IMR-90 (cell line): Measurements from ENCODE around the gene ULK1. TPM values are rescaled to one million over a fixed set of nuclear protein-coding genes. Genes with fewer than 3 reads are reported as not detected.

Experiments used
- ATAC-seq: fragments of 200-7000 bp; cut with Tn5 transposase; 2 replicates; pipeline ENCODE4 v1.9.1; 2020; ENCODE audit warnings: low read depth, mild to moderate bottlenecking, moderate library complexity
- BruUV-seq: library from RNA; stranded (reverse); fragments of 400-500 nt; replicated peaks from 2 replicates; lab custom pipeline; 2021; lab: Mats Ljungman, UMichigan
- CTCF ChIA-PET: fragments of 300-600 bp; formaldehyde crosslinking; extraction: SDS; loops from one replicate; lab custom pipeline; 2021; ENCODE audit warnings: antibody characterized with exemption; lab: Yijun Ruan, JAX
- POLR2A ChIA-PET: fragments of 300-600 bp; sonication (Branson Sonifier 250); formaldehyde crosslinking; loops from one replicate; lab custom pipeline; 2022; ENCODE audit warnings: antibody characterized with exemption; ENCODE audit not compliant: unreplicated experiment; lab: Charles Lee
- DNase-seq: peaks from one replicate; pipeline ENCODE4 v3.0.0; 2013
- H2AFZ ChIP-seq: replicated peaks from 2 replicates; pipeline ENCODE3; 2013; ENCODE audit warnings: low read length, mild to moderate bottlenecking; ENCODE audit not compliant: poor library complexity
- H2AK5ac ChIP-seq: 2 replicates; pipeline ENCODE4 v1.6.1; 2013; ENCODE audit warnings: low read depth, low read length, inconsistent platforms
- H2AK9ac ChIP-seq: replicated peaks from 2 replicates; pipeline ENCODE3; 2013; ENCODE audit warnings: mild to moderate bottlenecking, low read depth, low read length, moderate library complexity; ENCODE audit not compliant: poor library complexity
- H2BK120ac ChIP-seq: 2 replicates; pipeline ENCODE4 v1.6.1; 2013; ENCODE audit warnings: low read depth, low read length, inconsistent platforms
- H2BK15ac ChIP-seq: 3 replicates; pipeline ENCODE4 v1.6.1; 2013; ENCODE audit warnings: low read depth, low read length, inconsistent platforms
- H2BK20ac ChIP-seq: 2 replicates; pipeline ENCODE4 v1.6.1; 2013; ENCODE audit warnings: low read depth, mild to moderate bottlenecking, inconsistent platforms, low read length, moderate library complexity
- H2BK5ac ChIP-seq: 2 replicates; pipeline ENCODE4 v1.6.1; 2013; ENCODE audit warnings: mild to moderate bottlenecking, low read depth, low read length, inconsistent platforms; ENCODE audit not compliant: poor library complexity, severe bottlenecking
- H3K14ac ChIP-seq: replicated peaks from 2 replicates; pipeline ENCODE4 v1.6.1; 2013; ENCODE audit warnings: low read depth, low read length, inconsistent platforms
- H3K18ac ChIP-seq: 2 replicates; pipeline ENCODE4 v1.6.1; 2013; ENCODE audit warnings: low read depth, low read length, control low read depth
- H3K23ac ChIP-seq: 2 replicates; pipeline ENCODE4 v1.6.1; 2013; ENCODE audit warnings: low read depth, low read length, inconsistent platforms
- H3K27ac ChIP-seq: 2 replicates; pipeline ENCODE4 v1.5.1; 2013; ENCODE audit warnings: mild to moderate bottlenecking, control low read depth, low read length; ENCODE audit not compliant: insufficient read depth
- H3K27me3 ChIP-seq: 2 replicates; pipeline ENCODE4 v1.6.1; 2013; ENCODE audit warnings: low read length; ENCODE audit not compliant: control insufficient read depth, insufficient read depth
- H3K36me3 ChIP-seq: 2 replicates; pipeline ENCODE4 v1.6.1; 2013; ENCODE audit warnings: low read length, mixed read lengths; ENCODE audit not compliant: control insufficient read depth, insufficient read depth
- H3K4ac ChIP-seq: 2 replicates; pipeline ENCODE4 v1.6.1; 2013; ENCODE audit warnings: low read depth, low read length, inconsistent platforms
- H3K4me1 ChIP-seq: 2 replicates; pipeline ENCODE4 v1.6.1; 2013; ENCODE audit warnings: low read length, mixed read lengths; ENCODE audit not compliant: control insufficient read depth, insufficient read depth
- H3K4me2 ChIP-seq: 2 replicates; pipeline ENCODE4 v1.6.1; 2013; ENCODE audit warnings: low read depth, mild to moderate bottlenecking, control low read depth, low read length, moderate library complexity
- H3K4me3 ChIP-seq: 2 replicates; pipeline ENCODE4 v1.5.1; 2013; ENCODE audit warnings: low read depth, mild to moderate bottlenecking, control low read depth, low read length, moderate library complexity; ENCODE audit not compliant: insufficient read depth
- H3K56ac ChIP-seq: 2 replicates; pipeline ENCODE4 v1.6.1; 2013; ENCODE audit warnings: low read length, inconsistent platforms; ENCODE audit not compliant: insufficient read depth; ENCODE audit errors: extremely low read depth
- H3K79me1 ChIP-seq, 2 experiments: 2 replicates each; pipeline ENCODE4 v1.6.1; 2013; ENCODE audit warnings: low read length in 2 of 2, inconsistent platforms in 1 of 2, low read depth in 1 of 2
- H3K9ac ChIP-seq: 2 replicates; pipeline ENCODE4 v1.6.1; 2013; ENCODE audit warnings: low read depth, low read length, control low read depth
- H3K9me1 ChIP-seq: 2 replicates; pipeline ENCODE4 v1.6.1; 2013; ENCODE audit warnings: low read length, inconsistent platforms; ENCODE audit not compliant: insufficient read depth
- H3K9me3 ChIP-seq: 2 replicates; pipeline ENCODE4 v1.6.1; 2013; ENCODE audit warnings: low read length; ENCODE audit not compliant: control insufficient read depth, insufficient read depth
- H4K20me1 ChIP-seq: 2 replicates; pipeline ENCODE4 v1.6.1; 2013; ENCODE audit warnings: low read length, inconsistent platforms; ENCODE audit not compliant: insufficient read depth
- H4K5ac ChIP-seq: 2 replicates; pipeline ENCODE4 v1.6.1; 2013; ENCODE audit warnings: mild to moderate bottlenecking, low read depth, low read length, control low read depth
- H4K8ac ChIP-seq, 2 experiments: 2 replicates each; pipeline ENCODE4 v1.6.1; 2013; ENCODE audit warnings: low read depth in 2 of 2, low read length in 2 of 2, control low read depth in 1 of 2, inconsistent platforms in 1 of 2
- H4K91ac ChIP-seq: 2 replicates; pipeline ENCODE4 v1.6.1; 2013; ENCODE audit warnings: low read depth, low read length, inconsistent platforms; ENCODE audit not compliant: insufficient read depth
- BHLHE40 ChIP-seq: fragments of 150-350 bp; IDR thresholded peaks from 2 replicates; pipeline ENCODE4 v1.6.1; 2016; ENCODE audit warnings: mild to moderate bottlenecking, low read depth, low read length
- FOS ChIP-seq: fragments of 150-350 bp; IDR thresholded peaks from 2 replicates; pipeline ENCODE4 v1.6.1; 2016; ENCODE audit warnings: low read depth, low read length
- NFE2L2 ChIP-seq: fragments of 150-350 bp; IDR thresholded peaks from 2 replicates; pipeline ENCODE4 v1.6.1; 2016; ENCODE audit warnings: low read depth, mild to moderate bottlenecking, low read length
- POLR2A ChIP-seq: IDR thresholded peaks from 2 replicates; pipeline ENCODE4 v1.6.1; 2012; ENCODE audit warnings: mild to moderate bottlenecking, low read depth, low read length
- SMC3 ChIP-seq: fragments of 150-350 bp; IDR thresholded peaks from 2 replicates; pipeline ENCODE4 v1.6.1; 2016; ENCODE audit warnings: low read depth, mild to moderate bottlenecking, antibody characterized with exemption, low read length, moderate library complexity
- WGBS, 2 experiments: methylation state at CpG; one replicate each; pipeline versions ENCODE4 v1.1.5 to v1.1.7; 2013; ENCODE audit warnings: missing lambda C conversion rate in 2 of 2; ENCODE audit not compliant: insufficient read length in 1 of 2; ENCODE audit errors: extremely low coverage in 2 of 2; 5-methylcytosine and 5-hydroxymethylcytosine counted together
- dilution Hi-C: fragments of 300-500 bp; cut with HindIII; formaldehyde crosslinking; loops from one replicate; pipeline ENCODE4 v1.14.3; 2018; ENCODE audit warnings: low sequenced_read_pairs; ENCODE audit not compliant: unreplicated experiment
- in situ Hi-C: fragments of 300-500 bp; cut with MboI; formaldehyde crosslinking; loops from 3 replicates; pipeline ENCODE4 v1.14.3; 2019; ENCODE audit warnings: low sequenced_read_pairs, inconsistent platforms, mixed read lengths
- intact Hi-C: fragments of 100-400 bp; cut with micrococcal nuclease; formaldehyde crosslinking; loops from 2 replicates; pipeline ENCODE4 v1.10.0; 2022
- polyA plus RNA-seq, 3 experiments: library from polyadenylated mRNA; depleted of rRNA; stranded (reverse); fragments of >200 nt; gene quantifications; 2 replicates each; pipeline ENCODE4 v1.2.3, GENCODE V29; 2012; ENCODE audit warnings: low replicate concordance in 1 of 3
- total RNA-seq: library from RNA; depleted of rRNA; stranded (reverse); fragments of >200 nt; gene quantifications from 2 replicates; pipeline ENCODE4 v1.2.3, GENCODE V29; 2012
- TF ChIP-seq, protein P1 (sequence below): fragments of 150-350 bp; IDR thresholded peaks from 2 replicates; pipeline ENCODE4 v1.6.1; 2016; ENCODE audit warnings: low read depth, mild to moderate bottlenecking, low read length, moderate library complexity, borderline replicate concordance

The ULK1 gene
- total and polyA plus RNA-seq, 2 of the 4 experiments (the other 2 are of a cell fraction): 1.8 to 19.2 TPM

DNA sequence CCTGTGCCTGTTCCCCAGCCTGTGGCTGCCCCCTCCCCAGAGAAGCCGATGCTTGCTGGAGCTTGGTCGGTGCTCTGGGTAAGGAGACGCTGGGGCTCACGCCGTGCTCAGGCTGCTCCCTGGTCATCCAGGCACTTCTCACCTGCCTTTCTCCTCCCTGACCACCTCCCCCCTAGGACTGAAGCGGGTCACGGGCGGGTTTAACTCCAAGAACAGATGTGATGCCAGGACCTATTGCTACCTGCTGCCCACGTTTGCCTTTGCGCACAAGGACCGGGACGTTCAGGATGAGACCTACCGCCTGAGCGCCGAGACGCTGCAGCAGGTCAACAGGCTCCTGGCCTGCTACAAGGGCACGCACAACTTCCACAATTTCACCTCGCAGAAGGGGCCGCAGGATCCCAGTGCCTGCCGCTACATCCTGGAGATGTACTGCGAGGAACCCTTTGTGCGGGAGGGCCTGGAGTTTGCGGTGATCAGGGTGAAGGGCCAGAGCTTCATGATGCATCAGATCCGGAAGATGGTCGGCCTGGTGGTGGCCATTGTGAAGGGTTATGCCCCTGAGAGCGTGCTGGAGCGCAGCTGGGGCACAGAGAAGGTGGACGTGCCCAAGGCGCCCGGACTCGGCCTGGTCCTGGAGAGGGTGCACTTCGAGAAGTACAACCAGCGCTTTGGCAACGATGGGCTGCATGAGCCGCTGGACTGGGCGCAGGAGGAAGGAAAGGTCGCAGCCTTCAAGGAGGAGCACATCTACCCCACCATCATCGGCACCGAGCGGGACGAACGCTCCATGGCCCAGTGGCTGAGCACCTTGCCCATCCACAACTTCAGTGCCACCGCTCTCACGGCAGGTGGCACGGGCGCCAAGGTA lies 46.9 kb downstream of the ULK1 start:
- Histone ChIP-seq H2AK9ac (peak overlapping the region; percentile 34), H4K20me1 (no peaks in the 10 kb centered on the region), H3K9me3 (no peaks in the 10 kb centered on the region), H2BK120ac (no peak overlapping the region), H3K27me3 (no peaks in the 10 kb centered on the region), H3K4me2 (no peak overlapping the region), H3K79me1 (peaks cover 0 to 7% of the 10 kb centered on the region in 2 experiments; a peak in 1 of 4 replicates), H2AFZ (no peak overlapping the region), H3K56ac (no peak overlapping the region), H2BK20ac (no peak overlapping the region), H2AK5ac (no peak overlapping the region), H3K36me3 (peaks cover 37% of the 10 kb centered on the region), H3K4me1 (no peaks in the 10 kb centered on the region), H3K14ac (no peak overlapping the region), H2BK15ac (no peak overlapping the region), H3K27ac (no peak overlapping the region), H3K4ac (no peak overlapping the region), H3K4me3 (no peak overlapping the region), H3K18ac (no peak overlapping the region), H4K91ac (no peak overlapping the region), H2BK5ac (no peak overlapping the region), H3K9ac (no peak overlapping the region), H4K5ac (no peak overlapping the region), H4K8ac (no peak overlapping the region), H3K9me1 (peaks cover 4% of the 10 kb centered on the region; the same call in 1 of the 2 replicates), H3K23ac (no peak overlapping the region)
- dilution Hi-C loops: no loop called here
- DNase-seq (no peak), ATAC-seq (no peak)
- CTCF ChIA-PET: interaction anchor here (0.8 kb wide), 1 partner anchor 674 kb away, joined by 3 read pairs; no protein-coding TSS in a partner anchor
- in situ Hi-C loops: no loop called here
- intact Hi-C loops: no loop called here
- no TSS peak for BruUV-seq
- TF ChIP-seq POLR2A (no peak), NFE2L2 (no peak), BHLHE40 (no peak), SMC3 (no peak), FOS (no peak)
- TF ChIP-seq, protein P1, sequence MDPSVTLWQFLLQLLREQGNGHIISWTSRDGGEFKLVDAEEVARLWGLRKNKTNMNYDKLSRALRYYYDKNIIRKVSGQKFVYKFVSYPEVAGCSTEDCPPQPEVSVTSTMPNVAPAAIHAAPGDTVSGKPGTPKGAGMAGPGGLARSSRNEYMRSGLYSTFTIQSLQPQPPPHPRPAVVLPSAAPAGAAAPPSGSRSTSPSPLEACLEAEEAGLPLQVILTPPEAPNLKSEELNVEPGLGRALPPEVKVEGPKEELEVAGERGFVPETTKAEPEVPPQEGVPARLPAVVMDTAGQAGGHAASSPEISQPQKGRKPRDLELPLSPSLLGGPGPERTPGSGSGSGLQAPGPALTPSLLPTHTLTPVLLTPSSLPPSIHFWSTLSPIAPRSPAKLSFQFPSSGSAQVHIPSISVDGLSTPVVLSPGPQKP: no peak
- POLR2A ChIA-PET: no interaction called here
- 92% methylated on average over 21 of the region's 46 CpGs; no CpG with 5 or more reads in 1 of the 2 experiments for WGBS, 2 experiments
